ENCODE measurements around the gene RFC5. TPM values are rescaled to one million over a fixed set of nuclear protein-coding genes. Genes with fewer than 3 reads are reported as not detected.
A peak's percentile ranks its signal among the peaks of the same experiment; 100 is the strongest.

RFC5 gene
- total RNA-seq, 1 donor from 2014 or later = 75.8 TPM

DNA sequence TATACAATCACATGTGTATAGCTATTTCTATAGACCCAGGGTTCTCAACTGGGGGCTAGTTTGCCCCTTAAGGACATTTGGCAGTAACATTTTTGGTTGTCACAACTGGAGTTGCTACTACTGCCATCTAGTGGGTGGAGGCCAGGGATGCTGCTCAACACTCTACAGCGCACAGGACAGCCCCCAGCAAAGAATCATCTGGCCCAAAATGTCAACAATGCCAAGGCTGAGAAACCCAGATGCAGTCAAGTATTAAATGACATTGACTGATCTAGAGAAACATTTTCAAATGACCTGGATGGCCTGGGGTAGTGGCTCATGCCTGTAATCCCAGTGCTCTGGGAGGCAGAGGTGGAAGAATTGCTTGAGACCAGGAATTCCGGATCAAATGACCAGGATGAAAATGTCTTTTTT is 38.6 kb downstream of the RFC5 start:
- no peak overlapping the region for H3K27ac ChIP-seq
- H3K79me2 ChIP-seq (ENCODE audit: low read depth) = peaks cover 38% of the 10 kb centered on the region
- Mint-ChIP-seq H3K27me3 (ENCODE audit: insufficient read depth, low read depth) (peaks cover 2% of the 10 kb centered on the region), H3K36me3 (peaks cover 21% of the 10 kb centered on the region), H3K4me3 (no peak overlapping the region), H3K9me3 (no peaks in the 10 kb centered on the region), H3K27ac (no peak overlapping the region), H3K4me1 (peaks cover 20% of the 10 kb centered on the region)
- DNase-seq (ENCODE audit: low spot score) = peak; percentile 61
- H3K9ac ChIP-seq = no peak overlapping the region
- no peak overlapping the region for H3K4me2 ChIP-seq
- H4K20me1 ChIP-seq (ENCODE audit: low read depth) = peaks cover 8% of the 10 kb centered on the region
- H3K9me3 ChIP-seq (ENCODE audit: low read depth) = no peaks in the 10 kb centered on the region
- H3K4me1 ChIP-seq = no peaks in the 10 kb centered on the region
- no peak overlapping the region for H3K4me3 ChIP-seq
- no peak overlapping the region for H2AFZ ChIP-seq (replicated peaks)
- TF ChIP-seq, protein P1, sequence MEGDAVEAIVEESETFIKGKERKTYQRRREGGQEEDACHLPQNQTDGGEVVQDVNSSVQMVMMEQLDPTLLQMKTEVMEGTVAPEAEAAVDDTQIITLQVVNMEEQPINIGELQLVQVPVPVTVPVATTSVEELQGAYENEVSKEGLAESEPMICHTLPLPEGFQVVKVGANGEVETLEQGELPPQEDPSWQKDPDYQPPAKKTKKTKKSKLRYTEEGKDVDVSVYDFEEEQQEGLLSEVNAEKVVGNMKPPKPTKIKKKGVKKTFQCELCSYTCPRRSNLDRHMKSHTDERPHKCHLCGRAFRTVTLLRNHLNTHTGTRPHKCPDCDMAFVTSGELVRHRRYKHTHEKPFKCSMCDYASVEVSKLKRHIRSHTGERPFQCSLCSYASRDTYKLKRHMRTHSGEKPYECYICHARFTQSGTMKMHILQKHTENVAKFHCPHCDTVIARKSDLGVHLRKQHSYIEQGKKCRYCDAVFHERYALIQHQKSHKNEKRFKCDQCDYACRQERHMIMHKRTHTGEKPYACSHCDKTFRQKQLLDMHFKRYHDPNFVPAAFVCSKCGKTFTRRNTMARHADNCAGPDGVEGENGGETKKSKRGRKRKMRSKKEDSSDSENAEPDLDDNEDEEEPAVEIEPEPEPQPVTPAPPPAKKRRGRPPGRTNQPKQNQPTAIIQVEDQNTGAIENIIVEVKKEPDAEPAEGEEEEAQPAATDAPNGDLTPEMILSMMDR (IDR thresholded peaks at IDR 0.05) = peak; percentile 67
- TF ChIP-seq EZH2 (IDR thresholded peaks at IDR 0.05) = no peak
- peaks cover 9% of the 10 kb centered on the region for H3F3A ChIP-seq (ENCODE audit: low read depth)
- H3K27me3 ChIP-seq = no peaks in the 10 kb centered on the region
- peaks cover 4% of the 10 kb centered on the region for H3K36me3 ChIP-seq

DNA sequence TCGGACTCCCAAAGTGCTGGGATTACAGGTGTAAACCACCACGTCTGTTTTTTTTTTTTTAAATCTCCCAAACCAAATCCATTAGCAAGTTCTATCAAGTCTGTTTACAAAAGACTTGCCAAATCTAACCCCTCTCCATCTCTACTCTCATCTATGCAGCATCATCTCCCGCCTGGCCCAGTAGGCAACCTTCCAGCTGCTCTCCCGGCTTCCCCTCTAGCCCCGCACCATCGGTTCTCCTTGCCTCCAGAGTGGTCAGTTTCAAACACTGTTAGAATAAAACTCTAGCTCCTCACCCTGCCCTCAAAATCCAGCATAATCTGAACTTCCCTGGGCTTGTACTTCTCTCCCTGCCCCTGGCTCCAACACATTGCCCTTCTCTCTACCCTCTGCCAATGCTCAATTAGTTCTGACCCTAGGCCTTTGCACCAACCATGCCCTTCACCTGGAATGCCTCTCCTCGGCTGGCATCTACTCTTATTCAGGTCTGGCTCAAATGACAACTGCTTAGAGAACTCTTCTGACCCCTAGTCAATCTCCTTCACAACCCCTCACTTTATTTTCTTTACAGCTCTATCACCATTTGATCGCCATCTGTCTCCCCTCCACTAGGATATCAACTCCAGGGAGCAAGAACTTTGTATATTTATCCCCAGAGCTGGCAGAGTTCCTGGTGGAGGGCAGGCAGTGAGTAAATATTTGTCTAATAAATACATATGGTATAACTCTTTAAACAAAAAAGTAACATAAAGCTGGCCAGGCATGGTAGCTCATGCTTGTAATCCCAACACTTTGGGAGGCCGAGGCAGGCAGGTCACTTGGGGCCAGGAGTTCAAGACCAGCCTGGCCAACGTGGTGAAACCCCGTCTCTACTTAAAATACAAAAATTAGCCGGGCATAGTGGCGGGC is 39.6 kb downstream of the RFC5 start:
- H3K4me3 Mint-ChIP-seq = no peak overlapping the region
- H3K4me2 ChIP-seq = no peak overlapping the region
- no peak overlapping the region for H3K27ac Mint-ChIP-seq
- H3K9me3 Mint-ChIP-seq = no peaks in the 10 kb centered on the region
- peaks cover 20% of the 10 kb centered on the region for H3K36me3 Mint-ChIP-seq
- no peaks in the 10 kb centered on the region for H3K4me1 ChIP-seq
- H2AFZ ChIP-seq (replicated peaks) = no peak overlapping the region
- H3K4me3 ChIP-seq = no peak overlapping the region
- H3K27ac ChIP-seq = no peak overlapping the region
- no peak overlapping the region for H3K9ac ChIP-seq
- peaks cover 3% of the 10 kb centered on the region for H3K36me3 ChIP-seq
- no peak for DNase-seq (ENCODE audit: low spot score)
- H4K20me1 ChIP-seq (ENCODE audit: low read depth) = peaks cover 12% of the 10 kb centered on the region
- H3F3A ChIP-seq (ENCODE audit: low read depth) = peaks cover 13% of the 10 kb centered on the region
- peaks cover 42% of the 10 kb centered on the region for H3K79me2 ChIP-seq (ENCODE audit: low read depth)
- TF ChIP-seq EZH2phosphoT487 (IDR thresholded peaks at IDR 0.05) (no peak), EZH2 (IDR thresholded peaks at IDR 0.05) (no peak)
- TF ChIP-seq, protein P1 (IDR thresholded peaks at IDR 0.05) = no peak
- H3K27me3 ChIP-seq = no peaks in the 10 kb centered on the region
- peaks cover 22% of the 10 kb centered on the region for H3K4me1 Mint-ChIP-seq
- peaks cover 5% of the 10 kb centered on the region for H3K27me3 Mint-ChIP-seq (ENCODE audit: insufficient read depth, low read depth)
- no peaks in the 10 kb centered on the region for H3K9me3 ChIP-seq (ENCODE audit: low read depth)

DNA sequence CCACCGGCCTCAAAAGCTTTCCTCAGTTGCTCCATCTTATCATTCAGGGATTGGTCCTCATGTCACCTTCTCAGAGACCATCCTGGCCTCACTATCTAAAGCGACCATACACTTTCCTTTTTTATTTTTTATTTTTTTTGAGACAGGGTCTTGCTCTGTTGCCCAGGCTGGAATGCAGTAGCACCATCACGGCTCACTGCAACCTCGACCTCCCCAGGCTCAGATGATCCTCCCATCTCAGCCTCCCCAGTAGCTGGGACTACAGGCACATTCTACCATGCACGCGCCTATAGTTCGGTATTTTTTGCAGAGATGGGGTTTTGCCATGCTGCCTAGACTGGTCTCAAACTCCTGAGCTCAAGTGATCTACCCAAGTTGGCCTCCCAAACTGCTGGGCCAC is 41.7 kb downstream of the RFC5 start:
- Mint-ChIP-seq H3K27ac (no peak overlapping the region), H3K27me3 (ENCODE audit: insufficient read depth, low read depth) (peaks cover 3% of the 10 kb centered on the region)
- H3K4me2 ChIP-seq = no peak overlapping the region

More for the DNA sequence above, 41.7 kb downstream of the RFC5 start:
- Histone ChIP-seq H3K27me3 (no peaks in the 10 kb centered on the region), H4K20me1 (ENCODE audit: low read depth) (peaks cover 12% of the 10 kb centered on the region), H3F3A (ENCODE audit: low read depth) (peaks cover 32% of the 10 kb centered on the region), H3K9me3 (ENCODE audit: low read depth) (no peaks in the 10 kb centered on the region), H3K4me3 (no peak overlapping the region), H2AFZ (replicated peaks) (no peak overlapping the region), H3K36me3 (no peaks in the 10 kb centered on the region), H3K9ac (no peak overlapping the region), H3K4me1 (no peaks in the 10 kb centered on the region), H3K27ac (no peak overlapping the region), H3K79me2 (ENCODE audit: low read depth) (peaks cover 63% of the 10 kb centered on the region)
- no peak for DNase-seq (ENCODE audit: low spot score)
- H3K4me3 Mint-ChIP-seq = no peak overlapping the region
- H3K36me3 Mint-ChIP-seq = peaks cover 7% of the 10 kb centered on the region
- TF ChIP-seq, protein P1 (IDR thresholded peaks at IDR 0.05) = no peak
- TF ChIP-seq EZH2 (IDR thresholded peaks at IDR 0.05) (no peak), EZH2phosphoT487 (IDR thresholded peaks at IDR 0.05) (no peak)
- H3K9me3 Mint-ChIP-seq = no peaks in the 10 kb centered on the region
- peaks cover 23% of the 10 kb centered on the region for H3K4me1 Mint-ChIP-seq

All from neural progenitor cell (in vitro differentiated cells).